ENCODE results near the gene HLTF.
"Not testable (repeated sequence)": the region's sequence is repeated elsewhere in the genome, so short reads cannot be mapped to it uniquely, and the experiment has no call there.

Gene HLTF

GRCh38 chr3:148990236-148990635 is 96.1 kb downstream of the HLTF start:
- H3K27me3 ChIP-seq (ENCODE audit: insufficient read depth, low read length): no peaks in the 10 kb centered on the region
- H2AFZ ChIP-seq (ENCODE audit: low read depth, low read length): no peak overlapping the region
- H3K4me3 ChIP-seq (ENCODE audit: low read length): no peak overlapping the region
- H3K36me3 ChIP-seq (ENCODE audit: insufficient read depth, low read length): no peaks in the 10 kb centered on the region
- peaks cover 14% of the 10 kb centered on the region for H3K4me1 ChIP-seq (ENCODE audit: insufficient read depth, low read length)
- H3K9me3 ChIP-seq (ENCODE audit: low read length): no peaks in the 10 kb centered on the region

- not testable (repeated sequence) for H3K4me3 ChIP-seq (ENCODE audit: low read length); H2AFZ ChIP-seq (ENCODE audit: low read depth, low read length); H3K27me3 ChIP-seq (ENCODE audit: insufficient read depth, low read length); H3K36me3 ChIP-seq (ENCODE audit: insufficient read depth, low read length); H3K9me3 ChIP-seq (ENCODE audit: low read length)
- peaks cover 10% of the 10 kb centered on the region for H3K4me1 ChIP-seq (ENCODE audit: insufficient read depth, low read length)
These were observed 98.8 kb downstream of the HLTF start for GRCh38 chr3:148987551-148987950.

GRCh38 chr3:148981273-148981672 is 105.1 kb downstream of the HLTF start:
- H3K4me3 ChIP-seq (ENCODE audit: low read length): no peak overlapping the region
- H2AFZ ChIP-seq (ENCODE audit: low read depth, low read length): no peak overlapping the region
- no peaks in the 10 kb centered on the region for H3K27me3 ChIP-seq (ENCODE audit: insufficient read depth, low read length)
- no peaks in the 10 kb centered on the region for H3K36me3 ChIP-seq (ENCODE audit: insufficient read depth, low read length)
- H3K4me1 ChIP-seq (ENCODE audit: insufficient read depth, low read length): no peaks in the 10 kb centered on the region
- no peaks in the 10 kb centered on the region for H3K9me3 ChIP-seq (ENCODE audit: low read length)

Measured in neuron (in vitro differentiated cells).